GM23338 (cell line): ENCODE results near the gene NFIC. TPM values are rescaled to one million over a fixed set of nuclear protein-coding genes. Genes with fewer than 3 reads are reported as not detected.

Experiments used
- ATAC-seq: fragments of 200-7000 bp; cut with Tn5 transposase; 3 replicates; pipeline ENCODE4 v1.9.1; 2020
- DNase-seq: peaks from one replicate; pipeline ENCODE4 v3.0.0-alpha.2; 2015; ENCODE audit warnings: low spot score
- H2AFZ ChIP-seq: fragments of 200-600 bp; sonication (generic); 2 replicates; pipeline ENCODE4 v1.8.0; 2016; ENCODE audit warnings: antibody characterized with exemption, mild to moderate bottlenecking, moderate library complexity
- H3F3A ChIP-seq: fragments of 200-600 bp; sonication (generic); replicated peaks from 2 replicates; pipeline ENCODE4 v1.8.0; 2017; ENCODE audit warnings: antibody characterized with exemption, mixed run types, low read depth
- H3K27ac ChIP-seq: fragments of 200-600 bp; sonication (generic); 2 replicates; pipeline ENCODE4 v1.6.1; 2016; ENCODE audit warnings: low read depth
- H3K27me3 ChIP-seq: fragments of 200-600 bp; sonication (generic); 2 replicates; pipeline ENCODE4 v1.8.0; 2016; ENCODE audit warnings: mild to moderate bottlenecking, mixed run types, moderate library complexity; ENCODE audit not compliant: insufficient read depth
- H3K36me3 ChIP-seq: fragments of 200-600 bp; sonication (generic); 2 replicates; pipeline ENCODE4 v1.8.0; 2016; ENCODE audit warnings: mild to moderate bottlenecking; ENCODE audit not compliant: insufficient read depth
- H3K4me1 ChIP-seq: fragments of 200-600 bp; sonication (generic); 2 replicates; pipeline ENCODE4 v1.8.0; 2016; ENCODE audit warnings: mild to moderate bottlenecking, moderate library complexity; ENCODE audit not compliant: insufficient read depth
- H3K4me2 ChIP-seq: fragments of 200-600 bp; sonication (generic); 2 replicates; pipeline ENCODE4 v1.7.1; 2017; ENCODE audit warnings: mixed run types
- H3K4me3 ChIP-seq: fragments of 200-600 bp; sonication (generic); 2 replicates; pipeline ENCODE4 v1.6.1; 2016; ENCODE audit warnings: mixed run types
- H3K79me2 ChIP-seq: fragments of 200-600 bp; sonication (generic); replicated peaks from 2 replicates; pipeline ENCODE4 v1.8.0; 2017; ENCODE audit warnings: mild to moderate bottlenecking; ENCODE audit not compliant: insufficient read depth
- H3K9me2 ChIP-seq: fragments of 200-600 bp; sonication (generic); 2 replicates; pipeline ENCODE4 v1.8.0; 2017; ENCODE audit not compliant: insufficient read depth
- H4K20me1 ChIP-seq: fragments of 200-600 bp; sonication (generic); replicated peaks from 2 replicates; pipeline ENCODE4 v1.8.0; 2017; ENCODE audit warnings: mild to moderate bottlenecking; ENCODE audit not compliant: insufficient read depth
- H3K27ac Mint-ChIP-seq: 2 replicates; pipeline ENCODE4 v1.8.0; 2020; ENCODE audit warnings: inconsistent platforms, mild to moderate bottlenecking, moderate library complexity, mixed read lengths
- H3K27me3 Mint-ChIP-seq: 3 replicates; pipeline ENCODE4 v1.8.0; 2022; ENCODE audit warnings: low read depth, mild to moderate bottlenecking, moderate library complexity, mixed read lengths, inconsistent platforms; ENCODE audit not compliant: insufficient read depth, poor library complexity
- H3K36me3 Mint-ChIP-seq: 3 replicates; pipeline ENCODE4 v1.8.0; 2021; ENCODE audit warnings: low read depth, mild to moderate bottlenecking, inconsistent platforms, moderate library complexity, mixed read lengths
- H3K4me1 Mint-ChIP-seq: 3 replicates; pipeline ENCODE4 v1.8.0; 2020; ENCODE audit warnings: mild to moderate bottlenecking, inconsistent platforms, mixed read lengths
- H3K4me3 Mint-ChIP-seq: 3 replicates; pipeline ENCODE4 v1.8.0; 2021; ENCODE audit warnings: moderate library complexity, mild to moderate bottlenecking, inconsistent platforms, mixed read lengths
- H3K9me3 Mint-ChIP-seq: 3 replicates; pipeline ENCODE4 v1.8.0; 2020; ENCODE audit warnings: moderate library complexity, mild to moderate bottlenecking, inconsistent platforms, mixed read lengths
- CTCF ChIP-seq, 2 experiments: fragments of 200-600 bp in 1 of 2; sonication (generic) in 1 of 2; conservative IDR thresholded peaks; 2 replicates each; pipeline versions ENCODE4 v1.5.1 to v1.6.1; 2016 to 2017; ENCODE audit warnings: antibody characterized with exemption in 2 of 2, low read depth in 2 of 2, mild to moderate bottlenecking in 2 of 2, moderate library complexity in 1 of 2
- EZH2phosphoT487 ChIP-seq: fragments of 200-600 bp; sonication (generic); IDR thresholded peaks from one replicate; pipeline ENCODE4 v1.8.1; 2018; ENCODE audit warnings: antibody characterized with exemption; ENCODE audit not compliant: unreplicated experiment
- JUNB ChIP-seq: IDR thresholded peaks from one replicate; pipeline ENCODE4 v1.6.1; 2016; ENCODE audit warnings: antibody characterized with exemption; ENCODE audit not compliant: unreplicated experiment
- NANOG ChIP-seq: IDR thresholded peaks from 2 replicates; pipeline ENCODE4 v1.6.1; 2016; ENCODE audit warnings: antibody characterized with exemption, borderline replicate concordance
- POLR2AphosphoS5 ChIP-seq: IDR thresholded peaks from 2 replicates; pipeline ENCODE4 v1.6.1; 2016; ENCODE audit warnings: antibody characterized with exemption, low read depth
- STAT1 ChIP-seq: IDR thresholded peaks from one replicate; pipeline ENCODE4 v1.6.1; 2016; ENCODE audit warnings: antibody characterized with exemption; ENCODE audit not compliant: unreplicated experiment
- ZNF114 ChIP-seq: fragments of 250-450 bp; sonication (Bioruptor Pico); IDR thresholded peaks from 2 replicates; pipeline ENCODE4 v1.5.0; 2020; ENCODE audit warnings: mild to moderate bottlenecking, moderate library complexity
- ZNF331 ChIP-seq: fragments of 250-450 bp; sonication (Bioruptor Pico); IDR thresholded peaks from 2 replicates; pipeline ENCODE4 v1.5.0; 2020; ENCODE audit warnings: low read depth, mild to moderate bottlenecking, moderate library complexity
- ZNF462 ChIP-seq: fragments of 250-450 bp; sonication (Bioruptor Pico); IDR thresholded peaks from 2 replicates; pipeline ENCODE4 v1.5.0; 2020; ENCODE audit warnings: mild to moderate bottlenecking, moderate library complexity
- polyA plus RNA-seq: library from polyadenylated mRNA; unstranded; fragments of >200 nt; fragmentation: Nextera tagmentation; extraction: Ambion mirVana; gene quantifications from 2 replicates; pipeline ENCODE4 v1.2.1, GENCODE V29; 2016
- total RNA-seq: library from RNA; depleted of rRNA; stranded (reverse); fragments of >200 nt; shearing (Covaris generic); gene quantifications from 2 replicates; pipeline ENCODE4 v1.2.3, GENCODE V29; 2014
- TF ChIP-seq, protein P1 (sequence below): IDR thresholded peaks from one replicate; pipeline ENCODE4 v1.6.1; 2018; ENCODE audit warnings: antibody characterized with exemption; ENCODE audit not compliant: unreplicated experiment
- TF ChIP-seq, protein P2 (sequence below): IDR thresholded peaks from 2 replicates; pipeline ENCODE4 v1.6.1; 2016; ENCODE audit warnings: antibody characterized with exemption

NFIC gene
- total and polyA plus RNA-seq, 2 experiments from 2014 or later = 1.3 to 5.3 TPM

GRCh38 chr19:3328743-3329142 is 37.6 kb upstream of the NFIC start (continued):
- TF ChIP-seq ZNF331 (CRISPR knock-in tag) (no peak), POLR2AphosphoS5 (no peak), NANOG (no peak), ZNF114 (CRISPR knock-in tag) (no peak), JUNB (no peak)
- TF ChIP-seq, protein P1, sequence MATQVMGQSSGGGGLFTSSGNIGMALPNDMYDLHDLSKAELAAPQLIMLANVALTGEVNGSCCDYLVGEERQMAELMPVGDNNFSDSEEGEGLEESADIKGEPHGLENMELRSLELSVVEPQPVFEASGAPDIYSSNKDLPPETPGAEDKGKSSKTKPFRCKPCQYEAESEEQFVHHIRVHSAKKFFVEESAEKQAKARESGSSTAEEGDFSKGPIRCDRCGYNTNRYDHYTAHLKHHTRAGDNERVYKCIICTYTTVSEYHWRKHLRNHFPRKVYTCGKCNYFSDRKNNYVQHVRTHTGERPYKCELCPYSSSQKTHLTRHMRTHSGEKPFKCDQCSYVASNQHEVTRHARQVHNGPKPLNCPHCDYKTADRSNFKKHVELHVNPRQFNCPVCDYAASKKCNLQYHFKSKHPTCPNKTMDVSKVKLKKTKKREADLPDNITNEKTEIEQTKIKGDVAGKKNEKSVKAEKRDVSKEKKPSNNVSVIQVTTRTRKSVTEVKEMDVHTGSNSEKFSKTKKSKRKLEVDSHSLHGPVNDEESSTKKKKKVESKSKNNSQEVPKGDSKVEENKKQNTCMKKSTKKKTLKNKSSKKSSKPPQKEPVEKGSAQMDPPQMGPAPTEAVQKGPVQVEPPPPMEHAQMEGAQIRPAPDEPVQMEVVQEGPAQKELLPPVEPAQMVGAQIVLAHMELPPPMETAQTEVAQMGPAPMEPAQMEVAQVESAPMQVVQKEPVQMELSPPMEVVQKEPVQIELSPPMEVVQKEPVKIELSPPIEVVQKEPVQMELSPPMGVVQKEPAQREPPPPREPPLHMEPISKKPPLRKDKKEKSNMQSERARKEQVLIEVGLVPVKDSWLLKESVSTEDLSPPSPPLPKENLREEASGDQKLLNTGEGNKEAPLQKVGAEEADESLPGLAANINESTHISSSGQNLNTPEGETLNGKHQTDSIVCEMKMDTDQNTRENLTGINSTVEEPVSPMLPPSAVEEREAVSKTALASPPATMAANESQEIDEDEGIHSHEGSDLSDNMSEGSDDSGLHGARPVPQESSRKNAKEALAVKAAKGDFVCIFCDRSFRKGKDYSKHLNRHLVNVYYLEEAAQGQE = no peak
- TF ChIP-seq, protein P2, sequence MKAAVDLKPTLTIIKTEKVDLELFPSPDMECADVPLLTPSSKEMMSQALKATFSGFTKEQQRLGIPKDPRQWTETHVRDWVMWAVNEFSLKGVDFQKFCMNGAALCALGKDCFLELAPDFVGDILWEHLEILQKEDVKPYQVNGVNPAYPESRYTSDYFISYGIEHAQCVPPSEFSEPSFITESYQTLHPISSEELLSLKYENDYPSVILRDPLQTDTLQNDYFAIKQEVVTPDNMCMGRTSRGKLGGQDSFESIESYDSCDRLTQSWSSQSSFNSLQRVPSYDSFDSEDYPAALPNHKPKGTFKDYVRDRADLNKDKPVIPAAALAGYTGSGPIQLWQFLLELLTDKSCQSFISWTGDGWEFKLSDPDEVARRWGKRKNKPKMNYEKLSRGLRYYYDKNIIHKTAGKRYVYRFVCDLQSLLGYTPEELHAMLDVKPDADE = no peak

GRCh38 chr19:3330047-3330446 is 36.3 kb upstream of the NFIC start:
- Mint-ChIP-seq H3K27me3 (peaks cover 2% of the 10 kb centered on the region), H3K36me3 (no peaks in the 10 kb centered on the region), H3K27ac (no peak overlapping the region), H3K4me1 (no peaks in the 10 kb centered on the region), H3K4me3 (no peak overlapping the region), H3K9me3 (peaks cover 7% of the 10 kb centered on the region)
- ATAC-seq (no peak), DNase-seq (no peak)
- Histone ChIP-seq H4K20me1 (no peaks in the 10 kb centered on the region; the same call in 1 of the 2 replicates), H3K27me3 (no peaks in the 10 kb centered on the region; the same call in 1 of the 2 replicates), H3F3A (no peaks in the 10 kb centered on the region), H3K27ac (no peak overlapping the region), H3K4me2 (no peak overlapping the region), H3K4me3 (no peak overlapping the region), H3K9me2 (no peaks in the 10 kb centered on the region), H2AFZ (no peak overlapping the region), H3K36me3 (no peaks in the 10 kb centered on the region), H3K79me2 (no peaks in the 10 kb centered on the region), H3K4me1 (no peaks in the 10 kb centered on the region)
- TF ChIP-seq, protein P2 = no peak
- no peak for TF ChIP-seq POLR2AphosphoS5
- TF ChIP-seq ZNF114 (CRISPR knock-in tag) = no peak
- no peak for TF ChIP-seq ZNF462 (CRISPR knock-in tag)
- TF ChIP-seq STAT1 = no peak
- no peak for TF ChIP-seq EZH2phosphoT487
- no peak for TF ChIP-seq NANOG
- no peak for TF ChIP-seq CTCF (conservative IDR thresholded peaks at IDR 0.05; ENCODE audit: low read depth in 2 of 2)
